HUDEP-2 (cell line): ENCODE results near the gene ZNF662.
A peak's percentile ranks its signal among the peaks of the same experiment; 100 is the strongest.

Source experiments
- DNase-seq, 76 experiments: peaks; one replicate each; lab custom pipeline; 2025; ENCODE audit not compliant: unreplicated experiment in 76 of 76; lab: John Stamatoyannopoulos, UW

ZNF662 gene

GRCh38 chr3:42886294-42886822 is 19.6 kb upstream of the ZNF662 start:
- DNase-seq, result no peak

GRCh38 chr3:42887084-42887483 is 18.9 kb upstream of the ZNF662 start:
- DNase-seq, result no peak

GRCh38 chr3:42891042-42891441 is 14.9 kb upstream of the ZNF662 start:
- no peak for DNase-seq

GRCh38 chr3:42892169-42892568 is 13.8 kb upstream of the ZNF662 start:
- no peak for DNase-seq

- DNase-seq, result no peak
These were observed 13.1 kb upstream of the ZNF662 start for GRCh38 chr3:42892807-42893206.

- DNase-seq, result peak in 4 of 76 experiments; percentile 7 to 28 (median 22)
These were observed 11.0 kb upstream of the ZNF662 start for GRCh38 chr3:42894698-42895579.

- no peak for DNase-seq
These were observed 10.4 kb upstream of the ZNF662 start for GRCh38 chr3:42895580-42895868.

- no peak for DNase-seq
These were observed 6.9 kb upstream of the ZNF662 start for GRCh38 chr3:42898896-42899675.

GRCh38 chr3:42900226-42901072 is 5.5 kb upstream of the ZNF662 start:
- DNase-seq, result no peak

- DNase-seq, result peak in 23 of 76 experiments; percentile 2 to 60 (median 19)
These were observed 4.9 kb upstream of the ZNF662 start for GRCh38 chr3:42901073-42901415.

GRCh38 chr3:42902257-42902656 is 3.7 kb upstream of the ZNF662 start:
- DNase-seq, result peak in 11 of 76 experiments; percentile 0 to 53 (median 15)

GRCh38 chr3:42904076-42904475 is 1.9 kb upstream of the ZNF662 start:
- no peak for DNase-seq

- no peak for DNase-seq
These were observed 237 bp upstream of the ZNF662 start for GRCh38 chr3:42905740-42906069.

- no peak for DNase-seq
These were observed 874 bp downstream of the ZNF662 start for GRCh38 chr3:42906848-42907183.

- DNase-seq, result no peak
These were observed 2.7 kb downstream of the ZNF662 start for GRCh38 chr3:42908675-42909074.

GRCh38 chr3:42911551-42911950 is 5.6 kb downstream of the ZNF662 start:
- no peak for DNase-seq

- no peak for DNase-seq
These were observed 9.0 kb downstream of the ZNF662 start for GRCh38 chr3:42914771-42915515.

- DNase-seq, result no peak
These were observed 17.7 kb downstream of the ZNF662 start for GRCh38 chr3:42923606-42924005.

- DNase-seq, result no peak
These were observed 20.4 kb downstream of the ZNF662 start for GRCh38 chr3:42926310-42926709.

GRCh38 chr3:42934111-42934510 is 28.2 kb downstream of the ZNF662 start:
- no peak for DNase-seq
